Ovary (tissue), 3 donors: ENCODE measurements around the gene FADS1.

ENCODE experiments used
- POLR2A ChIP-seq: fragments of 450-650 bp; IDR thresholded peaks from one replicate; pipeline ENCODE4 v1.6.1; 2017; ENCODE audit warnings: antibody characterized with exemption, mild to moderate bottlenecking, moderate library complexity
- TF ChIP-seq, protein P1 (sequence below), 3 donors: fragments of 450-650 bp in 2 of 3; fragments of 200-600 bp in 1 of 3; IDR thresholded peaks; one replicate each; pipeline versions ENCODE4 v1.5.1 to v1.8.0; 2016 to 2022; ENCODE audit warnings: antibody characterized with exemption in 3 of 3, mild to moderate bottlenecking in 1 of 3
- donor health status: DM: no; HTN: no; CAD: no.

DNA sequence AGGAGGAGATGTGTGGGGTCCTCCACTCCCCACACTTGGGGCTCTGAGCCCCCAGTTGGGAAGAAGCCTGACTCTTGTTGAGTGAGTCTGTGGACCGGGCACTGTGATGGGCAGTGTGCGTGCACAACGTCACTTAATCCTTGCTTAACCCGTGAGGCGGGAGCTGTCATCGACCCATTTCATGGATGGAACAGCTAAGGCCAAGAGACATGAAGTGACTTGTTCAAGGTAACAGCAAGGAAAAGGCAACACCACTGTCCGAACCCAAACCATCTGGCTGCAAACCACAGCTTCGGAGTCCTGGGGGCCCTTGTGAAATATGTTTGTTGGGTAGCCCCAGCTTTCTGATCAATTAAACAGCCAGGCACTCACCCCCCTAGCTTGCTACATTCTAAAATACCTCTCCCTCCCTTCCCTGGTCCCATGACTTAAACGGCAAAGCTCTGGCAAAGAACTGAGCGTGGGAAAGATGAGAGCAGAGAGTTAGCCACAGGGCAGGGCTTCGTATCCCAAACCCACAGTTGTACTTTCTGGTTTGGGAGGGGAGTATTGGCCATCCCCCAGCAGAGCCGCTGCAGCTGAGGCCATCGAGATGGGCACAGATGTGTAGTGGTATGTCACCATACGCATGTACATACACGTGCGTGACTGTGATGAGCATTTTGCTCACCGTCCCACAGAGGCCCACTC, 37.5 kb upstream of the FADS1 start:
- TF ChIP-seq, protein P1, sequence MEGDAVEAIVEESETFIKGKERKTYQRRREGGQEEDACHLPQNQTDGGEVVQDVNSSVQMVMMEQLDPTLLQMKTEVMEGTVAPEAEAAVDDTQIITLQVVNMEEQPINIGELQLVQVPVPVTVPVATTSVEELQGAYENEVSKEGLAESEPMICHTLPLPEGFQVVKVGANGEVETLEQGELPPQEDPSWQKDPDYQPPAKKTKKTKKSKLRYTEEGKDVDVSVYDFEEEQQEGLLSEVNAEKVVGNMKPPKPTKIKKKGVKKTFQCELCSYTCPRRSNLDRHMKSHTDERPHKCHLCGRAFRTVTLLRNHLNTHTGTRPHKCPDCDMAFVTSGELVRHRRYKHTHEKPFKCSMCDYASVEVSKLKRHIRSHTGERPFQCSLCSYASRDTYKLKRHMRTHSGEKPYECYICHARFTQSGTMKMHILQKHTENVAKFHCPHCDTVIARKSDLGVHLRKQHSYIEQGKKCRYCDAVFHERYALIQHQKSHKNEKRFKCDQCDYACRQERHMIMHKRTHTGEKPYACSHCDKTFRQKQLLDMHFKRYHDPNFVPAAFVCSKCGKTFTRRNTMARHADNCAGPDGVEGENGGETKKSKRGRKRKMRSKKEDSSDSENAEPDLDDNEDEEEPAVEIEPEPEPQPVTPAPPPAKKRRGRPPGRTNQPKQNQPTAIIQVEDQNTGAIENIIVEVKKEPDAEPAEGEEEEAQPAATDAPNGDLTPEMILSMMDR (IDR thresholded peaks at IDR 0.05), result no peak
- TF ChIP-seq POLR2A, result no peak
